B cell (primary cell): ENCODE measurements around the gene SLC25A26. TPM values are rescaled to one million over a fixed set of nuclear protein-coding genes. Genes with fewer than 3 reads are reported as not detected.

Source experiments
- ATAC-seq: fragments of 200-7000 bp; cut with Tn5 transposase; one replicate; pipeline ENCODE4 v1.10.0; 2021; ENCODE audit warnings: low read depth, mild to moderate bottlenecking, moderate number of reproducible peaks, moderate library complexity
- CTCF ChIA-PET: fragments of 350-600 bp; sonication (Branson Sonifier 250); formaldehyde crosslinking; loops from one replicate; lab custom pipeline; 2021; ENCODE audit warnings: antibody characterized with exemption, inconsistent platforms; lab: Charles Lee
- POLR2A ChIA-PET: fragments of 350-600 bp; sonication (Branson Sonifier 250); formaldehyde crosslinking; loops from one replicate; lab custom pipeline; 2021; ENCODE audit warnings: antibody characterized with exemption; lab: Charles Lee
- DNase-seq: peaks from one replicate; pipeline ENCODE4 v3.0.0; 2013
- H2AFZ ChIP-seq: 2 replicates; pipeline ENCODE4 v1.6.1; 2012; ENCODE audit warnings: mild to moderate bottlenecking, low read depth, low read length; ENCODE audit not compliant: insufficient read depth, poor library complexity, severe bottlenecking
- H3K27ac ChIP-seq, 2 donors: 1 replicate in 1 of 2; 2 replicates in 1 of 2; pipeline ENCODE4 v1.5.1; 2012 to 2013; ENCODE audit warnings: low read length in 2 of 2, mild to moderate bottlenecking in 2 of 2, moderate library complexity in 1 of 2
- H3K27me3 ChIP-seq, 4 experiments: fragments of 200-600 bp in 1 of 4; sonication (generic) in 1 of 4; replicated peaks in 1 of 4; 1 replicate in 2 of 4; 2 replicates in 2 of 4; pipeline versions ENCODE4 v1.6.1 to v1.7.0; 2013 to 2016; ENCODE audit warnings: low read length in 3 of 4, mild to moderate bottlenecking in 2 of 4, mixed read lengths in 1 of 4, moderate library complexity in 1 of 4; ENCODE audit not compliant: insufficient read depth in 4 of 4, control insufficient read depth in 3 of 4; ENCODE audit errors: control extremely low read depth in 1 of 4
- H3K36me3 ChIP-seq, 2 experiments: replicated peaks in 1 of 2; 1 replicate in 1 of 2; 2 replicates in 1 of 2; pipeline versions ENCODE4 v1.6.1 to v1.7.1; 2013; ENCODE audit warnings: low read length in 1 of 2; ENCODE audit not compliant: insufficient read depth in 2 of 2, control insufficient read depth in 1 of 2; ENCODE audit errors: control extremely low read depth in 1 of 2, extremely low read depth in 1 of 2
- H3K4me1 ChIP-seq, 2 donors: fragments of 200-600 bp in 1 of 2; sonication (generic) in 1 of 2; 1 replicate in 1 of 2; 2 replicates in 1 of 2; pipeline versions ENCODE4 v1.5.1 to v1.6.1; 2013 to 2017; ENCODE audit warnings: low read length in 2 of 2; ENCODE audit not compliant: control insufficient read depth in 2 of 2, insufficient read depth in 2 of 2
- H3K4me2 ChIP-seq: replicated peaks from 2 replicates; pipeline ENCODE3; 2012; ENCODE audit warnings: mild to moderate bottlenecking, low read depth, low read length; ENCODE audit not compliant: poor library complexity, severe bottlenecking
- H3K4me3 ChIP-seq, 5 experiments: fragments of 200-600 bp in 1 of 5; sonication (generic) in 1 of 5; 1 replicate in 3 of 5; 2 replicates in 2 of 5; pipeline versions ENCODE4 v1.5.1 to v1.7.0; 2011 to 2016; ENCODE audit warnings: low read length in 4 of 5, mild to moderate bottlenecking in 4 of 5, low read depth in 2 of 5, control low read depth in 1 of 5, moderate library complexity in 1 of 5; ENCODE audit not compliant: insufficient read depth in 1 of 5; ENCODE audit errors: control extremely low read depth in 1 of 5, extremely low read depth in 1 of 5
- H3K79me2 ChIP-seq: fragments of 200-600 bp; sonication (generic); one replicate; pipeline ENCODE4 v1.6.0; 2016; ENCODE audit warnings: low read length; ENCODE audit not compliant: control insufficient read depth, insufficient read depth
- H3K9ac ChIP-seq: fragments of 200-600 bp; sonication (generic); 2 replicates; pipeline ENCODE4 v1.6.1; 2017; ENCODE audit warnings: mild to moderate bottlenecking, low read length, moderate library complexity
- H3K9me3 ChIP-seq, 3 donors: one replicate each; pipeline versions ENCODE4 v1.6.1 to v1.7.1; 2013; ENCODE audit warnings: low read length in 2 of 3; ENCODE audit not compliant: control insufficient read depth in 2 of 3, insufficient read depth in 1 of 3; ENCODE audit errors: control extremely low read depth in 1 of 3
- H4K20me1 ChIP-seq: 2 replicates; pipeline ENCODE4 v1.6.0; 2012; ENCODE audit warnings: mild to moderate bottlenecking, low read length; ENCODE audit not compliant: insufficient read depth, control insufficient read depth, poor library complexity, severe bottlenecking
- H3K27ac Mint-ChIP-seq: one replicate; pipeline ENCODE4 v1.8.0; 2021; ENCODE audit warnings: mixed read lengths
- H3K27me3 Mint-ChIP-seq: one replicate; pipeline ENCODE4 v1.8.0; 2021; ENCODE audit warnings: mixed read lengths
- H3K4me1 Mint-ChIP-seq: one replicate; pipeline ENCODE4 v1.8.0; 2021; ENCODE audit warnings: mixed read lengths
- H3K4me3 Mint-ChIP-seq: one replicate; pipeline ENCODE4 v1.8.0; 2021; ENCODE audit warnings: mixed read lengths
- H3K9me3 Mint-ChIP-seq: one replicate; pipeline ENCODE4 v1.8.0; 2022; ENCODE audit warnings: mixed read lengths; ENCODE audit not compliant: insufficient read depth
- CTCF ChIP-seq: fragments of 200-600 bp; IDR thresholded peaks from one replicate; pipeline ENCODE4 v1.8.0; 2022; ENCODE audit warnings: antibody characterized with exemption, mild to moderate bottlenecking
- EZH2 ChIP-seq: IDR thresholded peaks from 2 replicates; pipeline ENCODE4 v1.6.1; 2012; ENCODE audit warnings: borderline replicate concordance, low read depth, mild to moderate bottlenecking, moderate library complexity, low read length; ENCODE audit not compliant: insufficient read depth, poor library complexity, severe bottlenecking
- WGBS: methylation state at CpG from one replicate; pipeline ENCODE4 v1.1.5; 2013; ENCODE audit warnings: missing lambda C conversion rate; ENCODE audit not compliant: insufficient coverage; 5-methylcytosine and 5-hydroxymethylcytosine counted together
- intact Hi-C: fragments of 100-400 bp; cut with micrococcal nuclease; formaldehyde crosslinking; loops from one replicate; pipeline ENCODE4 v1.10.0; 2022
- polyA plus RNA-seq: library from polyadenylated mRNA; depleted of rRNA; stranded (reverse); fragments of >200 nt; gene quantifications from 2 replicates; pipeline ENCODE4 v1.2.3, GENCODE V29; 2012
- total RNA-seq, 2 donors: library from RNA; stranded (reverse); fragments of 120-200 nt in 1 of 2; gene quantifications; 1 replicate in 1 of 2; 2 replicates in 1 of 2; pipeline versions ENCODE4 v1.2.3 to v1.2.4, GENCODE V29; 2013 to 2022

Gene SLC25A26
- total and polyA plus RNA-seq, 2 donors (not counting 1 experiment from before 2014, with no cell fraction given): 22.3 to 23.8 TPM

- Mint-ChIP-seq H3K9me3 (peaks cover 2% of the 10 kb centered on the region), H3K4me1 (peaks cover 26% of the 10 kb centered on the region), H3K27ac (no peak overlapping the region), H3K27me3 (no peaks in the 10 kb centered on the region), H3K4me3 (no peak overlapping the region)
- CTCF ChIA-PET: no interaction called here
- H3K79me2 ChIP-seq: peaks cover 82% of the 10 kb centered on the region
- peaks cover 0 to 11% of the 10 kb centered on the region in 2 donors for H3K4me1 ChIP-seq
- no peak for DNase-seq
- intact Hi-C loops: no loop called here
- no peaks in the 10 kb centered on the region for H4K20me1 ChIP-seq
- H3K4me3 ChIP-seq: no peak overlapping the region
- no peaks in the 10 kb centered on the region for H3K36me3 ChIP-seq
- no peaks in the 10 kb centered on the region for H3K27me3 ChIP-seq
- no peak overlapping the region for H3K27ac ChIP-seq
- H2AFZ ChIP-seq: no peak overlapping the region
- ATAC-seq: peak; percentile 24
- no peak overlapping the region for H3K9ac ChIP-seq
- peaks cover 0 to 10% (median 1%) of the 10 kb centered on the region in 3 donors for H3K9me3 ChIP-seq
- POLR2A ChIA-PET: no interaction called here
- TF ChIP-seq EZH2 (no peak), CTCF (no peak)
- no peak overlapping the region for H3K4me2 ChIP-seq
- WGBS: no CpG with 5 or more reads among the region's 4 CpGs
These were observed 91.2 kb downstream of the SLC25A26 start for GRCh38 chr3:66312039-66312438.

GRCh38 chr3:66314455-66314854 is 93.7 kb downstream of the SLC25A26 start:
- POLR2A ChIA-PET: no interaction called here
- Mint-ChIP-seq H3K27ac (no peak overlapping the region), H3K27me3 (no peaks in the 10 kb centered on the region), H3K4me3 (no peak overlapping the region), H3K4me1 (peaks cover 32% of the 10 kb centered on the region), H3K9me3 (peaks cover 2% of the 10 kb centered on the region)
- 100% methylated on average over 5 of the region's 6 CpGs for WGBS
- CTCF ChIA-PET: interaction anchor here (0.6 to 1.3 kb wide), 3 partner anchors 16 to 145 kb away, joined by 3 read pairs; no protein-coding TSS in a partner anchor
- Histone ChIP-seq H3K27me3 (no peaks in the 10 kb centered on the region), H3K4me2 (no peak overlapping the region), H3K79me2 (peaks cover 74% of the 10 kb centered on the region), H3K9me3 (peaks cover 0 to 10% (median 1%) of the 10 kb centered on the region in 3 donors), H3K36me3 (no peaks in the 10 kb centered on the region), H4K20me1 (peaks cover 5% of the 10 kb centered on the region), H3K9ac (no peak overlapping the region), H3K4me1 (peaks cover 0 to 11% of the 10 kb centered on the region in 2 donors), H2AFZ (no peak overlapping the region), H3K4me3 (no peak overlapping the region), H3K27ac (no peak overlapping the region)
- TF ChIP-seq CTCF: no peak
- no peak for TF ChIP-seq EZH2
- ATAC-seq: no peak
- intact Hi-C loops: no loop called here
- DNase-seq: no peak
